Progenitor cell of endocrine pancreas (in vitro differentiated cells): Measurements from ENCODE around the gene CELSR1. TPM values are rescaled to one million over a fixed set of nuclear protein-coding genes. Genes with fewer than 3 reads are reported as not detected.

Experiments
- DNase-seq: peaks from one replicate; pipeline ENCODE4 v3.0.0; 2021; ENCODE audit warnings: low spot score; ENCODE audit not compliant: unreplicated experiment
- H3K27ac Mint-ChIP-seq: 2 replicates; pipeline ENCODE4 v1.8.0; 2021; ENCODE audit warnings: mild to moderate bottlenecking, moderate library complexity, mixed read lengths
- H3K27me3 Mint-ChIP-seq: 2 replicates; pipeline ENCODE4 v1.8.0; 2021; ENCODE audit warnings: mixed read lengths
- H3K36me3 Mint-ChIP-seq: 2 replicates; pipeline ENCODE4 v1.8.0; 2022; ENCODE audit warnings: mixed read lengths; ENCODE audit not compliant: insufficient read depth
- H3K4me1 Mint-ChIP-seq: 2 replicates; pipeline ENCODE4 v1.8.0; 2021; ENCODE audit warnings: low read depth, mixed read lengths
- H3K4me3 Mint-ChIP-seq: 2 replicates; pipeline ENCODE4 v1.8.0; 2021; ENCODE audit warnings: low read depth, mild to moderate bottlenecking, moderate library complexity, mixed read lengths
- H3K9me3 Mint-ChIP-seq: 2 replicates; pipeline ENCODE4 v1.8.0; 2021; ENCODE audit warnings: low read depth, mixed read lengths
- total RNA-seq: library from RNA; stranded (reverse); gene quantifications from 2 replicates; pipeline ENCODE4 v1.2.1, GENCODE V29; 2021
- TF ChIP-seq, protein P1 (sequence below): fragments of 200-600 bp; sonication (generic); IDR thresholded peaks from one replicate; pipeline ENCODE4 v1.5.0; 2021; ENCODE audit warnings: antibody characterized with exemption, mild to moderate bottlenecking; ENCODE audit not compliant: unreplicated experiment

Gene CELSR1
- total RNA-seq, 1 donor from 2014 or later = 20.9 TPM

DNA sequence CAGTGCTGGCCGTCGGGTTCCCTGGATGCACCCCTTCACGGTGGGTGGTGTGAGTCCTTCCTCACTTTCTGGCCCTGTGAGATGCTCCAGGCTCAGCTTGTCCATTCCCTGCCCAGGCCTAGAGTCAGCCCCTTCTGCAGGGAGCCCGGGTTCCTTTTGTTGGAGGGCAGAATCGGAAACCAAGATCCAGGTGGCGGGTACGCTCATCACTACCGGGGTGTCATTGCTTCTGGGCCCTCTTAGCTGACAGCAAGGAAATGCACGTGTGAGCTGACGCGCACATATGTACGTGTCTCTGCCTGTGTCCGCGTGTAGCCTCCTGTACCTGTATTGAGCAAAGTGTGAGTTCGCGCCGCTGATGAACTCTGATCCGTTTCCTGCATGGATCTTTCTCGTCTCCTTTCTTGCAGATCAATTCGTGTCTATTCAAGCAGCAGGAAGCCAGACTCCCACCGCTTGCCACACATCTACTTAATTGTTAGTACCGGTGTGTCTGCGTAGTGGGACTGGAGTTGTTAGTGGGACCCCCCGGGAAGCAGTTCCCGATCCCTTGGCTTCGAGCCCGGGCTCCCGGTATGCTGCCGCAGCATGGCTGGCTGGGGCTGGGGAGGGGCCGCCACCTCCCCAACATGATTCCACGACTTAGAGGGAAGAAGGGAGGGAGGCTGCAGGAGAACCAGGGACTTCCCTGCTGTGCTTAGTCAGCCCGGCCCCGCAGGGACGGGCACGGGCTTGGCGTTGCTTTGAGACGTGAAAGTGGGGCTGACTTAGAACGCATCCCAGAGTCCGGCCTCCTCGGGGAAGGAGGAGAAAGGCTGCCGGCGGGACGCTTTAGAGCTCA, 46.9 kb upstream of the CELSR1 start:
- no peak for DNase-seq
- TF ChIP-seq, protein P1, sequence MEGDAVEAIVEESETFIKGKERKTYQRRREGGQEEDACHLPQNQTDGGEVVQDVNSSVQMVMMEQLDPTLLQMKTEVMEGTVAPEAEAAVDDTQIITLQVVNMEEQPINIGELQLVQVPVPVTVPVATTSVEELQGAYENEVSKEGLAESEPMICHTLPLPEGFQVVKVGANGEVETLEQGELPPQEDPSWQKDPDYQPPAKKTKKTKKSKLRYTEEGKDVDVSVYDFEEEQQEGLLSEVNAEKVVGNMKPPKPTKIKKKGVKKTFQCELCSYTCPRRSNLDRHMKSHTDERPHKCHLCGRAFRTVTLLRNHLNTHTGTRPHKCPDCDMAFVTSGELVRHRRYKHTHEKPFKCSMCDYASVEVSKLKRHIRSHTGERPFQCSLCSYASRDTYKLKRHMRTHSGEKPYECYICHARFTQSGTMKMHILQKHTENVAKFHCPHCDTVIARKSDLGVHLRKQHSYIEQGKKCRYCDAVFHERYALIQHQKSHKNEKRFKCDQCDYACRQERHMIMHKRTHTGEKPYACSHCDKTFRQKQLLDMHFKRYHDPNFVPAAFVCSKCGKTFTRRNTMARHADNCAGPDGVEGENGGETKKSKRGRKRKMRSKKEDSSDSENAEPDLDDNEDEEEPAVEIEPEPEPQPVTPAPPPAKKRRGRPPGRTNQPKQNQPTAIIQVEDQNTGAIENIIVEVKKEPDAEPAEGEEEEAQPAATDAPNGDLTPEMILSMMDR = no peak
- H3K9me3 Mint-ChIP-seq = no peaks in the 10 kb centered on the region
- peaks cover 6% of the 10 kb centered on the region for H3K27me3 Mint-ChIP-seq
- no peak overlapping the region for H3K4me3 Mint-ChIP-seq
- H3K4me1 Mint-ChIP-seq = peaks cover 27% of the 10 kb centered on the region
- peaks cover 2% of the 10 kb centered on the region for H3K36me3 Mint-ChIP-seq
- H3K27ac Mint-ChIP-seq = no peak overlapping the region

GRCh38 chr22:46583571-46583970, 46.2 kb upstream of the CELSR1 start:
- DNase-seq = no peak
- Mint-ChIP-seq H3K9me3 (no peaks in the 10 kb centered on the region), H3K27me3 (peaks cover 6% of the 10 kb centered on the region), H3K36me3 (peaks cover 2% of the 10 kb centered on the region), H3K4me3 (no peak overlapping the region), H3K27ac (no peak overlapping the region), H3K4me1 (peaks cover 34% of the 10 kb centered on the region)
- TF ChIP-seq, protein P1 = no peak

GRCh38 chr22:46582281-46582933, 45.0 kb upstream of the CELSR1 start:
- peaks cover 6% of the 10 kb centered on the region for H3K27me3 Mint-ChIP-seq
- DNase-seq = no peak
- no peak overlapping the region for H3K4me3 Mint-ChIP-seq
- peaks cover 2% of the 10 kb centered on the region for H3K36me3 Mint-ChIP-seq
- peak overlapping the region; percentile 69 for H3K27ac Mint-ChIP-seq
- no peaks in the 10 kb centered on the region for H3K9me3 Mint-ChIP-seq
- TF ChIP-seq, protein P1 = no peak
- H3K4me1 Mint-ChIP-seq = peaks cover 41% of the 10 kb centered on the region

- H3K4me1 Mint-ChIP-seq = peaks cover 41% of the 10 kb centered on the region
- TF ChIP-seq, protein P1 = no peak
- H3K4me3 Mint-ChIP-seq = no peak overlapping the region
- H3K36me3 Mint-ChIP-seq = peaks cover 2% of the 10 kb centered on the region
- no peaks in the 10 kb centered on the region for H3K9me3 Mint-ChIP-seq
- no peak overlapping the region for H3K27ac Mint-ChIP-seq
- peaks cover 6% of the 10 kb centered on the region for H3K27me3 Mint-ChIP-seq
- DNase-seq = no peak
Measured at GRCh38 chr22:46581538-46582244, 44.3 kb upstream of the CELSR1 start.

GRCh38 chr22:46580940-46581537, 43.6 kb upstream of the CELSR1 start:
- H3K27ac Mint-ChIP-seq = no peak overlapping the region
- peaks cover 43% of the 10 kb centered on the region for H3K4me1 Mint-ChIP-seq
- TF ChIP-seq, protein P1 = no peak
- no peak overlapping the region for H3K4me3 Mint-ChIP-seq
- H3K9me3 Mint-ChIP-seq = no peaks in the 10 kb centered on the region
- peaks cover 2% of the 10 kb centered on the region for H3K36me3 Mint-ChIP-seq
- no peak for DNase-seq
- H3K27me3 Mint-ChIP-seq = peaks cover 6% of the 10 kb centered on the region
